GM19455 (cell line): ENCODE measurements around the gene GPRIN3.
"Not testable (repeated sequence)": the region's sequence is repeated elsewhere in the genome, so short reads cannot be mapped to it uniquely, and the experiment has no call there.

ENCODE experiments used
- ATAC-seq: cut with Tn5 transposase; IDR thresholded peaks from one replicate; pipeline ENCODE4 v1.9.1; 2021; ENCODE audit not compliant: unreplicated experiment

The GPRIN3 gene

DNA sequence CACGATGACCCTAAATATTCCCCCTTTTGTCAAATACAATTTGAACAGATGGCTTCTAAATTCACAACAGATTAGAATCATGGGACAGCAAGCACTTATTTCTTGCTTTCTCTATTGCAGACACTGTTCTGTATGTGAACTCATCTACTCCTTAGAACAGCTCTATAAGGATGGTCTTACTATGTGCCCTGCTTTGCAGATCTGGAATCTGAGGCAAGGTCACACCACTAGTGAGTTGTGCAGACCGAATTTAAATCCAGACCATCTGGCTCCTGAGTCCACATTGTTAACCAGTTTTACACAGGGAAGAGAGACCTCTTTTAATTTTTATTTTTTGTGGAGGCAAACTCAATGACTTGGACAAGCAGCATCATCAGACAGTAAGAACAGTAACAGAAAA, 50.2 kb downstream of the GPRIN3 start:
- ATAC-seq, result no peak

DNA sequence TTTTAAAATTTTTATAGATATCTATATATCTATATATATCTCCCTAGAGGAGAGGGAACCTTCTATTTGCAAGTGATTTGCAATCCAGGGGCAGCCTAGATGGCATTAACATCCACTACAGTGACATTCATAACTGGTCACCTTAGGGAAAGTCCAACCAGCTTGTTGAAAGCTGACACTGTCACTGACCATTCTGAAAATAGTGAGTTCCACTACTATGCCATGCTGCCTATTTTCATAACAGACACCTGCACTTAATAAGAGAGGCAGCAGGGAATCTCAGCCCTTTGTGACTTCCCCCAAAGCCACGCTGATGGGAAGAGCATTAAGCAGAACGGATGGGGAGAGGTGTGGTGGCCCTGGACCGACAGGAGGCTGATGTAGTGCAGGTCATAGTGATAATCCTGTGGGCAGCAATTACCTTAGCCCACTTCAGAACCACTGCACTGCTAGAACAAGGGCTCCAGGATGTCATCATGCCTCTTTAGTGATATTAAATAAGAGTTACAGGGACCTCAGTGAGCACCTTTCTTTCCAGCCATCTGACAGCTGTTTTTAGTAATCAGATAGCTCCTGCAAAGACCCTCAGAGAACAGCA, 51.3 kb downstream of the GPRIN3 start:
- ATAC-seq, result no peak

GRCh38 chr4:89254847-89255246, 52.8 kb downstream of the GPRIN3 start:
- ATAC-seq, result peak; percentile 59

GRCh38 chr4:89254347-89254746, 53.3 kb downstream of the GPRIN3 start:
- not testable (repeated sequence) for ATAC-seq

DNA sequence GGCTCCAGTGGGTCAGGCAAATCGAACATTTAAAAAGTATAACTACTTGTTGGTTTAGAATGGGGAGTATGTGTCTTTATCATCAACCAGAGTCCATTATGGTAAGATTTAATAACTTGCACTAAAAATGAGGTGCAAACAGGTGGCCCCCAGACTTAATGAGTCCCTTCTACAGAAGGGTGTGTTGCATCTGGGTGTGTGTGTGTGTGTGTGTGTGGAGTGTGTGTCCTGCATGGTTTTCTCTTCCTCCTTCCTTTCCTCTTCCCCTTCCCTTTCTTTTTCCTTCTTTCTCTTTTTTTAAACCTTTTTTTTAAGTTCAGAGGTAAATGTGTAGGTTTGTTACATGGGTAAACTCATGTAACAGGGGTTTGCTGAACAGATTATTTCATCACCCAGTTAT, 53.7 kb downstream of the GPRIN3 start:
- no peak for ATAC-seq

GRCh38 chr4:89253311-89253710, 54.3 kb downstream of the GPRIN3 start:
- ATAC-seq, result no peak

- no peak for ATAC-seq
Measured at GRCh38 chr4:89251396-89251795, 56.2 kb downstream of the GPRIN3 start.

- no peak for ATAC-seq
Measured at GRCh38 chr4:89249716-89250361, 57.8 kb downstream of the GPRIN3 start.

GRCh38 chr4:89249313-89249712, 58.3 kb downstream of the GPRIN3 start:
- ATAC-seq, result no peak

DNA sequence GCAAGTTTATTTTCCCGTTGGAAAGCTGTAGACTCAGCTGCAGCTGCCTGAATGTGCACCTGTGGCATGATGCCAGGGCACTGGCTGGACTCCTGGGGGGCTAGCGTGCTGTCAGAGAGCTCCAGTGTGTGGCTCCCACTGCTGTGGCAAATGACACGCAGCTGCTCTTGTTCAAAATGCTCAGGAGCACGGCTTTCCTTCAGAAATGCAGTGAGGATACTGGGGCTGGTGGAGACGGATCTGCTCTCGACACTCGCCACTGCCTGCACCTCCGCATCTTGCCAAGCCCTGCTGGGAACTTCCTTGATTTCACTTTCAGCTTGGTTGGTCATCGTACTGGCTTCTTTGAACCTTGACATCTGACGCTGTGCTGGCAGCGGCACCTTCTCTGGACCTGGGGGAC, 58.7 kb downstream of the GPRIN3 start:
- ATAC-seq, result no peak

DNA sequence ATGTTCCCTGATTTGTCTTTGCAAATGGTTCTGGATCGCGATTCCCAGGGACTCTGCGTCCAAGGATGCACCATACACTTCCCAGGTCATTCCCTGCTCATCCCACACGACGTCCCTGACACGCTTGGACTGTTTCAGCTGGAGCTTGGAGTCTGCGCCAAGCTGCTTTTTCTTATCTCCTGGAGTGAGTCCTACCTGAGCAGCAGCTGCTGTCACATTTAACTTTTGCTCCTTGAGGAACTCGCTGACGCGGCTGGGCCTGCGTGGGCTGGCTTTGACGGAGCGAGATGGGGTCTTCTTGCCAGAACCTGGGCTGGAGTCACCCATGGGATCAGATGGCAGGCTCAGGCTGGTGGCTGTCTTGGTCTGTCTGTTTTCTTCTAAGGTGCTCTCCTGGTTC, 59.6 kb downstream of the GPRIN3 start:
- no peak for ATAC-seq

DNA sequence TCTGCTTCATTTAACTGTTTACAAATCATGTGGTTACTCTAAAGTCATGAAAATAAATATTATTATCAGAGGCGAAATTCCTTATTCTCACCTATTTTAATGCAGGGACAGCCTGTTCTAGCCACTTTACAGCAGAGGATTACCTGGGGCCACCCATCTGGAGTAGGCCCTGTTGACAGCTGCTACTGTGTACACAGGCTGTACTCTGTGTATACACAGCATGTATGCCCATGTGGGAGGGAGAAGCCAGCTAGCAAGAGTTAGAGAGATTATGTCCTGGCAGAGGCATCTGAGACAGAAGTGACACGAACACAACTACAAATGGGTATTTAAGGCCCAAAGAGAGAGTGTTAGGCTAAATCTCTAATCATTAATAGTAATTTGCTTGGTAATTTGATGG, 62.1 kb downstream of the GPRIN3 start:
- no peak for ATAC-seq

DNA sequence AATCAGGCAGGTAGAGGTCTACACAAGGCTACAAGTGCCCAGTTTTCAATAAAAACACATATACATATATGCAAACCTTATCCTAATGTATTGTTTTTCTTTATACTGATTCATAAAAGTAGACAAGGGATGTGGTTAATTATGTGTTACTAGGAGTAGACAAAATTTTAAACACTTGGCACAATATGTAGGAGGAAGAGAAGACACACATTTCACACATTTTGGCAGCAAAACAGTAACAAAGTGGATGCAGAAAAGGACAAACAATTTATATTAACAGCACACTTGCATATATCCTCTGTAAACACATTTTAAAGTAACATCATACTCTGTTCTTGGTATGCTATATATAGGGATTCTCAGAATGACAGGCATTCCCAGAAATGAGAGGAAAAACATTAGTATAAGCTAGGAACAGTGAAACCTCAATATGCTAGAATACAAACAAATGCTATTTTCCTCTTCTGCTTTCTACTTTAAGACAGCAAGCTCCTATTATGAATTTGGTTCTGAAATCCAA, 63.8 kb downstream of the GPRIN3 start:
- ATAC-seq, result no peak

GRCh38 chr4:89242864-89243732, 64.5 kb downstream of the GPRIN3 start:
- no peak for ATAC-seq

- no peak for ATAC-seq
Measured at GRCh38 chr4:89242216-89242615, 65.4 kb downstream of the GPRIN3 start.

DNA sequence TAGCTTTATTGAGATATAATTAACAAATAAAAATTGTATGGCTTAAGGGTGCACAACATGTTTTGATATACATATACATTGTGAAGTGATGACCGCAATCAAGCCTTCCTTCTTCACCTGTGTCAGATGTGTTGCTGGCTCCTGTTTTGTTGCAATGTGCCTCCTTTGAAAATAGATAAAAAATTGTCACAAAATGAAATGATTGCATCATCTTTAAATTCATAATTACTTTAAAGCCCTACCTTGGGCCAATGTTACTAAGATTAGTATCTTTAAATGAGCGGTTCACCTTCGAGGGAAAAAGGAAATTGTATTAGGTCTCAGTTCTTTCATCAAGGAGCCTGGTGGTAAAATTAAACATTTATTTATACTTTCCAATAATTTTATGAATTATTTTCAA, 77.3 kb downstream of the GPRIN3 start:
- ATAC-seq, result no peak

GRCh38 chr4:89226665-89227574, 80.7 kb downstream of the GPRIN3 start:
- ATAC-seq, result peak; percentile 83

GRCh38 chr4:89222170-89222569, 85.4 kb downstream of the GPRIN3 start:
- ATAC-seq, result no peak

- ATAC-seq, result no peak
Measured at GRCh38 chr4:89221167-89221867, 86.3 kb downstream of the GPRIN3 start.

- no peak for ATAC-seq
Measured at GRCh38 chr4:89218587-89218986, 89.0 kb downstream of the GPRIN3 start.
